ENCODE measurements around the gene ADAMTS7.
"Not testable (repeated sequence)": the region's sequence is repeated elsewhere in the genome, so short reads cannot be mapped to it uniquely, and the experiment has no call there.

- TF ChIP-seq, protein P1, sequence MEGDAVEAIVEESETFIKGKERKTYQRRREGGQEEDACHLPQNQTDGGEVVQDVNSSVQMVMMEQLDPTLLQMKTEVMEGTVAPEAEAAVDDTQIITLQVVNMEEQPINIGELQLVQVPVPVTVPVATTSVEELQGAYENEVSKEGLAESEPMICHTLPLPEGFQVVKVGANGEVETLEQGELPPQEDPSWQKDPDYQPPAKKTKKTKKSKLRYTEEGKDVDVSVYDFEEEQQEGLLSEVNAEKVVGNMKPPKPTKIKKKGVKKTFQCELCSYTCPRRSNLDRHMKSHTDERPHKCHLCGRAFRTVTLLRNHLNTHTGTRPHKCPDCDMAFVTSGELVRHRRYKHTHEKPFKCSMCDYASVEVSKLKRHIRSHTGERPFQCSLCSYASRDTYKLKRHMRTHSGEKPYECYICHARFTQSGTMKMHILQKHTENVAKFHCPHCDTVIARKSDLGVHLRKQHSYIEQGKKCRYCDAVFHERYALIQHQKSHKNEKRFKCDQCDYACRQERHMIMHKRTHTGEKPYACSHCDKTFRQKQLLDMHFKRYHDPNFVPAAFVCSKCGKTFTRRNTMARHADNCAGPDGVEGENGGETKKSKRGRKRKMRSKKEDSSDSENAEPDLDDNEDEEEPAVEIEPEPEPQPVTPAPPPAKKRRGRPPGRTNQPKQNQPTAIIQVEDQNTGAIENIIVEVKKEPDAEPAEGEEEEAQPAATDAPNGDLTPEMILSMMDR (conservative IDR thresholded peaks at IDR 0.05; ENCODE audit: low read depth, low read length): not testable (repeated sequence)
- not testable (repeated sequence) for TF ChIP-seq MAFK (IDR thresholded peaks at IDR 0.05; ENCODE audit: low read depth, low read length); POLR2A (IDR thresholded peaks at IDR 0.05; ENCODE audit: low read depth, low read length); RCOR1 (IDR thresholded peaks at IDR 0.05; ENCODE audit: insufficient replicate concordance, low read length); CHD1 (IDR thresholded peaks at IDR 0.05; ENCODE audit: low read depth, low read length); MXI1 (IDR thresholded peaks at IDR 0.05; ENCODE audit: borderline replicate concordance, low read depth, low read length); RAD21 (IDR thresholded peaks at IDR 0.05; ENCODE audit: low read length); USF2 (IDR thresholded peaks at IDR 0.05; ENCODE audit: low read depth, low read length); RFX5 (IDR thresholded peaks at IDR 0.05; ENCODE audit: low read depth, low read length); FOS (IDR thresholded peaks at IDR 0.05; ENCODE audit: low read depth, low read length)
These were observed 57.3 kb downstream of the ADAMTS7 start for GRCh38 chr15:78753751-78754535.

Measured in IMR-90 (cell line).